Left ventricle myocardium inferior (tissue), 1 donor: ENCODE results near the gene SLC22A15. TPM values are rescaled to one million over a fixed set of nuclear protein-coding genes. Genes with fewer than 3 reads are reported as not detected.
"Not testable (repeated sequence)": the region's sequence is repeated elsewhere in the genome, so short reads cannot be mapped to it uniquely, and the experiment has no call there.

Experiments used
- DNase-seq: peaks from one replicate; pipeline ENCODE4 v3.0.0-alpha.2; 2020
- H3K27ac ChIP-seq: fragments of 200-600 bp; replicated peaks from 2 replicates; pipeline ENCODE4 v1.8.0; 2021
- H3K27me3 ChIP-seq: fragments of 200-600 bp; 2 replicates; pipeline ENCODE4 v1.8.0; 2021; ENCODE audit warnings: low read depth
- H3K36me3 ChIP-seq: fragments of 200-600 bp; 2 replicates; pipeline ENCODE4 v1.8.0; 2021
- H3K4me1 ChIP-seq: fragments of 200-600 bp; 2 replicates; pipeline ENCODE4 v1.8.0; 2021
- H3K4me3 ChIP-seq: fragments of 200-600 bp; 2 replicates; pipeline ENCODE4 v1.8.0; 2021; ENCODE audit warnings: mild to moderate bottlenecking, moderate library complexity
- H3K9me3 ChIP-seq: fragments of 200-600 bp; replicated peaks from 2 replicates; pipeline ENCODE4 v1.8.0; 2021
- CTCF ChIP-seq: fragments of 200-600 bp; IDR thresholded peaks from 2 replicates; pipeline ENCODE4 v1.8.0; 2021; ENCODE audit warnings: antibody characterized with exemption, mild to moderate bottlenecking, borderline replicate concordance
- intact Hi-C: fragments of 100-400 bp; cut with micrococcal nuclease; formaldehyde crosslinking; loops from one replicate; pipeline ENCODE4 v1.11.0; 2022
- total RNA-seq: library from RNA; stranded (reverse); fragmentation: NEBNext Ultra II Directional; extraction: Animal tissue kit (Norgen Biotek cat#: 25700); gene quantifications from one replicate; pipeline ENCODE4 v1.2.1, GENCODE V29; 2021
- donor health status: DM: no; HTN: yes; CAD: no; lungs with severe emphysema.

SLC22A15 gene
- total RNA-seq, 1 donor from 2014 or later, result 8.4 TPM

DNA sequence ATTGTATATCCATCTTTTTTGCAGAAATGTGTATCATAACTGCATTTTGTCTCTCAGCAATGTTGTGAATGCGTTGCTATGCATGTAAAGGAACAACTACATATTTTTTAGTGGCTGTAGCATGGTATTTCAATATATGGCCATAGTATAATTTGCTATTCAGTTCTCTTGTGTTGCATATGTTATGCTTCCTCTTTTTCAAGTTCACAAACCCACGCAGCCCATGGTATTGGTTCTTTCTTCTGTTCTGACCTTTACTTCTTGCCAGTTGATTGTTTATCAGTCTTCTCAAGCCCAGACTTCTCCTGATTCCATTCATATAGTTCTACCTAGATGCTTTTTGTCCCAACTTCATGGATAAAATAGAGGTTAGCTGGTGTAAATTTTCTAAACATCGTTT lies 6.1 kb downstream of the SLC22A15 start:
- no peak for DNase-seq
- Histone ChIP-seq H3K4me1 (peaks cover 27% of the 10 kb centered on the region), H3K36me3 (no peaks in the 10 kb centered on the region), H3K9me3 (no peaks in the 10 kb centered on the region), H3K27ac (no peak overlapping the region), H3K4me3 (no peak overlapping the region), H3K27me3 (no peaks in the 10 kb centered on the region)
- intact Hi-C loops, result no loop called here
- TF ChIP-seq CTCF, result no peak

GRCh38 chr1:115983584-115983983 lies 7.3 kb downstream of the SLC22A15 start:
- Histone ChIP-seq H3K27ac (no peak overlapping the region), H3K36me3 (no peaks in the 10 kb centered on the region), H3K9me3 (no peaks in the 10 kb centered on the region), H3K4me3 (no peak overlapping the region), H3K27me3 (no peaks in the 10 kb centered on the region), H3K4me1 (peaks cover 21% of the 10 kb centered on the region)
- no peak for DNase-seq
- no peak for TF ChIP-seq CTCF
- intact Hi-C loops, result no loop called here

DNA sequence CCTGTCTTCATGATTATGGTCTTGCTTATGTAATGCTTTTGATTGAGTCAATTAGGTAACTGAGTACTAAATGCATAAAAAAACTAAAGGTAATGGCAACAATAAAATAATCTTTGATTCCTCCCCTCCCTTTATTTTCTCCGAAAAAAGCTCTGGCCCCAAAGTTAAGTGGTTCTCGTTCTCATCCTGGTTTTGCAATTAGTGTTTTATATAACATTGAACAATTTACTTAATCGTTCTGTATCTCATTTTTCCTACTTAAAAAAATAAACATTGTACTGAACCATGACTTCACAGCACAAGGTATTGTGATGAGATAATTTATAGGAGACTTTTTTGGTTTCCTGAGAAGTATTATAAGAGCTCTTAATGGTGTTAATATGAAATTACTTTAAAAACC lies 11.3 kb downstream of the SLC22A15 start:
- Histone ChIP-seq H3K4me1 (peaks cover 3% of the 10 kb centered on the region), H3K27ac (no peak overlapping the region), H3K9me3 (no peaks in the 10 kb centered on the region), H3K36me3 (no peaks in the 10 kb centered on the region), H3K4me3 (no peak overlapping the region), H3K27me3 (no peaks in the 10 kb centered on the region)
- no peak for TF ChIP-seq CTCF
- intact Hi-C loops, result no loop called here
- DNase-seq, result no peak

DNA sequence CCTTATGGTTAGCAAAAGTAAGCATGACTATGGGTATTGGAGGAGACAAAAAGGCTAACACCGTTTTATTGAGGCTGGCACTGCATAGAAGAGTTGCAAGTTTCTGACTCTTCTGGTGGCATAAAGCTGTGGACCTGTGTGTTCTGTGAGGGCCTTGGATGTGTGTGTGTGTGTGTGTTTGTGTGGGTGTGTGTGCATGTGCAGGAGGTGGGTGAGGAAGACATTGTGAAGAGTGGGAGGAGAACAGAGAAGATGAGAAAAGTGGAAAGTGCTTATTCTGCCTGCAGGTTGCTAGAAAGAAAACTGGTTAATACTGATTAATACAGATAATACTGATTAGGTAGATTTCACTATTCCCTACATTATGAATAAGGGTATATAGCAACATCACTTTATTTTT lies 12.6 kb downstream of the SLC22A15 start:
- no peak overlapping the region for H3K27ac ChIP-seq
- peaks cover 5% of the 10 kb centered on the region for H3K36me3 ChIP-seq
- intact Hi-C loops, result no loop called here
- TF ChIP-seq CTCF, result no peak
- no peak for DNase-seq
- H3K4me1 ChIP-seq, result no peaks in the 10 kb centered on the region
- H3K9me3 ChIP-seq, result no peaks in the 10 kb centered on the region
- H3K27me3 ChIP-seq, result no peaks in the 10 kb centered on the region
- H3K4me3 ChIP-seq, result no peak overlapping the region

DNA sequence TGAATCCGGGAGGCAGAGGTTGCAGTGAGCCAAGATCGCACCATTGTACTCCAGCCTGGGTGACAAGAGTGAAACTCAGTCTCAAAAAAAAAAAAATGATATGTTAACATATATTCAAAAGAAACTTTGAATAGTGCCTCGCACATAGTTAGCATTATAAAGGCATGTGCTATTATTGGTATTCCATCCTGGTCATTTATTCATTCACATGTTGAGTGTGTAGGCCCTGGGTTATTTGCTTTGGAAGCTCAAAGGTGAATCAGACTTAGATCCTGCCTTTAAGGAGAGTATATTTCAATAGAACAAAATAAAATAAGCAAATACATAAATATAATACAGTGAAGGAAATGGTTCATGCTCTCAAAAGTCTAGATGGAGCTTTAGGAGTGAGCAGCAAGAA lies 13.4 kb downstream of the SLC22A15 start:
- H3K27ac ChIP-seq, result no peak overlapping the region
- no peak for DNase-seq
- intact Hi-C loops, result no loop called here
- no peak overlapping the region for H3K4me3 ChIP-seq
- H3K4me1 ChIP-seq, result no peaks in the 10 kb centered on the region
- H3K27me3 ChIP-seq, result no peaks in the 10 kb centered on the region
- H3K36me3 ChIP-seq, result peaks cover 8% of the 10 kb centered on the region
- H3K9me3 ChIP-seq, result no peaks in the 10 kb centered on the region
- TF ChIP-seq CTCF, result no peak

- DNase-seq, result no peak
- no peaks in the 10 kb centered on the region for H3K4me1 ChIP-seq
- intact Hi-C loops, result no loop called here
- no peaks in the 10 kb centered on the region for H3K27me3 ChIP-seq
- H3K9me3 ChIP-seq, result peaks cover 3% of the 10 kb centered on the region
- H3K4me3 ChIP-seq, result no peak overlapping the region
- H3K36me3 ChIP-seq, result peaks cover 20% of the 10 kb centered on the region
- no peak for TF ChIP-seq CTCF
- H3K27ac ChIP-seq, result no peak overlapping the region
These were observed 15.6 kb downstream of the SLC22A15 start for GRCh38 chr1:115991909-115992308.

- H3K27me3 ChIP-seq, DNase-seq, H3K27ac ChIP-seq, intact Hi-C loops, H3K4me3 ChIP-seq: not testable (repeated sequence)
- Histone ChIP-seq H3K4me1 (peaks cover 13% of the 10 kb centered on the region), H3K9me3 (peaks cover 40% of the 10 kb centered on the region), H3K36me3 (peaks cover 54% of the 10 kb centered on the region)
These were observed 21.6 kb downstream of the SLC22A15 start for GRCh38 chr1:115997921-115998320.
